ENCODE data around the gene PRKAR2A.
"Not testable (repeated sequence)": the region's sequence is repeated elsewhere in the genome, so short reads cannot be mapped to it uniquely, and the experiment has no call there.

Gene PRKAR2A

GRCh38 chr3:48738926-48739616 is 108.6 kb downstream of the PRKAR2A start:
- no peak overlapping the region for H3K4me3 ChIP-seq (ENCODE audit: low read length, poor library complexity, severe bottlenecking)
- TF ChIP-seq CTCF (conservative IDR thresholded peaks at IDR 0.05; ENCODE audit: low read length) (no peak), EZH2phosphoT487 (IDR thresholded peaks at IDR 0.05; ENCODE audit: borderline replicate concordance) (no peak)
- H3F3A ChIP-seq (ENCODE audit: low read depth) = no peaks in the 10 kb centered on the region
- no peaks in the 10 kb centered on the region for H3K9me3 ChIP-seq (ENCODE audit: insufficient read depth, low read depth, low read length)
- no peaks in the 10 kb centered on the region for H3K9me2 ChIP-seq (replicated peaks; ENCODE audit: low read depth, low read length)
- no peaks in the 10 kb centered on the region for H4K20me1 ChIP-seq (ENCODE audit: insufficient read depth, low read length, poor library complexity, severe bottlenecking)
- H2AFZ ChIP-seq (ENCODE audit: low read length) = no peak overlapping the region
- H3K79me2 ChIP-seq (ENCODE audit: insufficient read depth, low read length) = no peaks in the 10 kb centered on the region
- H3K9ac ChIP-seq (ENCODE audit: low read depth, low read length, poor library complexity, severe bottlenecking) = no peak overlapping the region
- no peaks in the 10 kb centered on the region for H3K4me1 ChIP-seq (ENCODE audit: insufficient read depth, low read length, poor library complexity, severe bottlenecking)
- H3K4me2 ChIP-seq (ENCODE audit: low read depth, low read length, poor library complexity, severe bottlenecking) = no peak overlapping the region
- no peaks in the 10 kb centered on the region for H3K36me3 ChIP-seq (ENCODE audit: insufficient read depth, low read length)
- H3K27me3 ChIP-seq (ENCODE audit: insufficient read depth, low read length, poor library complexity, severe bottlenecking) = no peaks in the 10 kb centered on the region

- Histone ChIP-seq H3K9ac (ENCODE audit: low read depth, low read length, poor library complexity, severe bottlenecking) (no peak overlapping the region), H3F3A (ENCODE audit: low read depth) (no peaks in the 10 kb centered on the region), H3K36me3 (ENCODE audit: insufficient read depth, low read length) (no peaks in the 10 kb centered on the region), H3K9me3 (ENCODE audit: insufficient read depth, low read depth, low read length) (no peaks in the 10 kb centered on the region), H4K20me1 (ENCODE audit: insufficient read depth, low read length, poor library complexity, severe bottlenecking) (no peaks in the 10 kb centered on the region), H3K9me2 (replicated peaks; ENCODE audit: low read depth, low read length) (no peaks in the 10 kb centered on the region), H2AFZ (ENCODE audit: low read length) (no peak overlapping the region), H3K4me3 (ENCODE audit: low read length, poor library complexity, severe bottlenecking) (no peak overlapping the region), H3K4me2 (ENCODE audit: low read depth, low read length, poor library complexity, severe bottlenecking) (no peak overlapping the region), H3K27me3 (ENCODE audit: insufficient read depth, low read length, poor library complexity, severe bottlenecking) (no peaks in the 10 kb centered on the region), H3K79me2 (ENCODE audit: insufficient read depth, low read length) (no peaks in the 10 kb centered on the region), H3K4me1 (ENCODE audit: insufficient read depth, low read length, poor library complexity, severe bottlenecking) (no peaks in the 10 kb centered on the region)
- TF ChIP-seq CTCF (conservative IDR thresholded peaks at IDR 0.05; ENCODE audit: low read length) (no peak), EZH2phosphoT487 (IDR thresholded peaks at IDR 0.05; ENCODE audit: borderline replicate concordance) (no peak)
These were observed 109.5 kb downstream of the PRKAR2A start for GRCh38 chr3:48738144-48738536.

- not testable (repeated sequence) for H2AFZ ChIP-seq (ENCODE audit: low read length); H3K9ac ChIP-seq (ENCODE audit: low read depth, low read length, poor library complexity, severe bottlenecking); H3K36me3 ChIP-seq (ENCODE audit: insufficient read depth, low read length); H3K4me2 ChIP-seq (ENCODE audit: low read depth, low read length, poor library complexity, severe bottlenecking); H3K9me3 ChIP-seq (ENCODE audit: insufficient read depth, low read depth, low read length); H3K9me2 ChIP-seq (replicated peaks; ENCODE audit: low read depth, low read length); H3K79me2 ChIP-seq (ENCODE audit: insufficient read depth, low read length); H3F3A ChIP-seq (ENCODE audit: low read depth); H3K4me3 ChIP-seq (ENCODE audit: low read length, poor library complexity, severe bottlenecking); H3K27me3 ChIP-seq (ENCODE audit: insufficient read depth, low read length, poor library complexity, severe bottlenecking); H4K20me1 ChIP-seq (ENCODE audit: insufficient read depth, low read length, poor library complexity, severe bottlenecking); H3K4me1 ChIP-seq (ENCODE audit: insufficient read depth, low read length, poor library complexity, severe bottlenecking)
These were observed 112.5 kb downstream of the PRKAR2A start for GRCh38 chr3:48735075-48735767.

- not testable (repeated sequence) for H3K9ac ChIP-seq (ENCODE audit: low read depth, low read length, poor library complexity, severe bottlenecking); H3K9me3 ChIP-seq (ENCODE audit: insufficient read depth, low read depth, low read length); H3K4me1 ChIP-seq (ENCODE audit: insufficient read depth, low read length, poor library complexity, severe bottlenecking); H3F3A ChIP-seq (ENCODE audit: low read depth); H3K79me2 ChIP-seq (ENCODE audit: insufficient read depth, low read length); H4K20me1 ChIP-seq (ENCODE audit: insufficient read depth, low read length, poor library complexity, severe bottlenecking); H2AFZ ChIP-seq (ENCODE audit: low read length); H3K9me2 ChIP-seq (replicated peaks; ENCODE audit: low read depth, low read length); H3K27me3 ChIP-seq (ENCODE audit: insufficient read depth, low read length, poor library complexity, severe bottlenecking); H3K4me2 ChIP-seq (ENCODE audit: low read depth, low read length, poor library complexity, severe bottlenecking); H3K4me3 ChIP-seq (ENCODE audit: low read length, poor library complexity, severe bottlenecking); H3K36me3 ChIP-seq (ENCODE audit: insufficient read depth, low read length)
These were observed 113.1 kb downstream of the PRKAR2A start for GRCh38 chr3:48734541-48734940.

GRCh38 chr3:48733752-48734518 is 113.7 kb downstream of the PRKAR2A start:
- H3K79me2 ChIP-seq (ENCODE audit: insufficient read depth, low read length) = not testable (repeated sequence)

More at GRCh38 chr3:48733752-48734518, 113.7 kb downstream of the PRKAR2A start:
- H3K4me3 ChIP-seq (ENCODE audit: low read length, poor library complexity, severe bottlenecking); H3K4me1 ChIP-seq (ENCODE audit: insufficient read depth, low read length, poor library complexity, severe bottlenecking); H2AFZ ChIP-seq (ENCODE audit: low read length); H3K36me3 ChIP-seq (ENCODE audit: insufficient read depth, low read length); H3F3A ChIP-seq (ENCODE audit: low read depth); H3K9ac ChIP-seq (ENCODE audit: low read depth, low read length, poor library complexity, severe bottlenecking); H3K9me2 ChIP-seq (replicated peaks; ENCODE audit: low read depth, low read length); H3K9me3 ChIP-seq (ENCODE audit: insufficient read depth, low read depth, low read length); H3K27me3 ChIP-seq (ENCODE audit: insufficient read depth, low read length, poor library complexity, severe bottlenecking); H4K20me1 ChIP-seq (ENCODE audit: insufficient read depth, low read length, poor library complexity, severe bottlenecking); H3K4me2 ChIP-seq (ENCODE audit: low read depth, low read length, poor library complexity, severe bottlenecking): not testable (repeated sequence)
